HG03139 (cell line): Measurements from ENCODE around the gene LRPAP1.
"Not testable (repeated sequence)": the region's sequence is repeated elsewhere in the genome, so short reads cannot be mapped to it uniquely, and the experiment has no call there.

Experiments
- ATAC-seq: cut with Tn5 transposase; IDR thresholded peaks from one replicate; pipeline ENCODE4 v1.9.1; 2021; ENCODE audit not compliant: unreplicated experiment

LRPAP1 gene

DNA sequence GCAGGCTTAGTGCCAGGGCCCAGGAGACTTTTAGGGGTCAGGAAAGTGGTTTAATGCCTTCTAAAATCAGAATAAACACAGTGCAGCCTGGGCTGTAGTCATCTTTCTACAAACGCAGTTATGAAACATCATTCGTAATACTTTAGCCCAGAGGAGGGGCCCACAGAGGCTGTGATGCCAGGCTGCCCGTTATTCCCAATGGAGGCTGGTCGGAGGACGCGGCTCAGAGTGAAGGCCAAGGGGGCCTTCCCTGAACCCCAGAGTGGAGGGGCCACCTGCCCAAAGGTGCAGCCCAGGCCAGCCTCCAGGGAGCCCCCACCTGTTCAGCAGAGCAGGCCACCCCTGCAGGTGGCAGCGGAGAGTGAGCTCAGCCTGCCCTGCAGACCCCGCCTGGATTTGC is 29.9 kb upstream of the LRPAP1 start:
- not testable (repeated sequence) for ATAC-seq

DNA sequence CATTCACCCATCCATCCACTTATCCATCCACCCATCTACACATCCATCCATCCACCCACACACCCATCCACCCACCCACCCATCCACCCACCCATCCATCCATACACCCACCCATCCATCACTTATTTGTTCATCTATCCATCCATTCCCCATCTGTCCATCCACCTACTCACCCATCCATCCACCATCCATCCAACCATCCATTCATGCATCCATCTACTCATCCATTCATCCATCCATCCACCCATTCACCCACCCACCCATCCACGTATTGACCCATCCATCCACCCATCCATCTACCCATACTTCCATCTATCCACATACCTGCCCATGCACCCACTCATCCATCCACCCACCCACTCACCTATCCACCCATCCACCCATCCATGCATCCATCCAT is 28.2 kb upstream of the LRPAP1 start:
- not testable (repeated sequence) for ATAC-seq

DNA sequence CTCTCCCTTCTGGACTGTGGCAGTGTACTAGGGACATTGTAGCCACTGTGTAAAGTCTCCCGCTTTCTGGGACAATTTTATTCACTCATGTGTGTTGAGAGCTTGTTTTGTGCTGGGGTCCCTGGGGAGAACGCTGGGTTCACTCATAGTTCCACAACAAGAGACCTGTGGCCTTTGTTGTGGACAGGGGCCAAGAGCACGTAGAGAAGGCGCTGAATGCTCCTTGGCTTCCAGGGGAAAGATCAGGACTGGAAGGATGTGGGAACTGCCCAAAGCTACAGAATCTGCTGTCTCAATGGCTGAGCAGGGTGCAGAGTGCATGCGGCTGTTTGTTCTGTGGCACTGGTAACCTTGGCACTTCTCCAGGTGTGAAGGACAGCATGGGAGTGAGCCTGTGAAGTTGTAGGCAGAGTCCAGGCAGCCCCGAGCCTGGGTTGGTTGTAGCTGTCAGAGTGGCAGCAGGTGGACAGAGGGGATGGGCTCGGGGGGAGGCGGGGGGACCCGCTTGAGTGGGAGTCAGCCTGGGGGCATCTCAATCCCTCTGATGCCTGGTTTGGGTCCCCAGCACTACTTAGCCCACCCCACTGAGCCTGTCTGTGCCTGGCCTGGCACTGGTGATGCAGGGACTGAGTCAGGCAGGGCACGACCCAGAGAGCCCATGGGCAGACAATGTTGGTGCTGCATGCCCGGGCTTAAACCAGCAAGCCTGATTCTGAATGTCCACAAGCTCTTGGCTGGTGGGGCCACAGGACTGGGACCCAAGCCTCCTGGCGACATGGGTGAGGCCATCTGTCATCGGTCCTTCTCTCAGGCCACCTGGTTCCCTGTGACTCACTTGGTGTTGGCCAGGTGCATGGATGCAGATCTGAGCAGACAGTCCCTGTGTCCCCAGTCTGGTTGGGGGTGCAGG is 27.4 kb upstream of the LRPAP1 start:
- ATAC-seq, result not testable (repeated sequence)

DNA sequence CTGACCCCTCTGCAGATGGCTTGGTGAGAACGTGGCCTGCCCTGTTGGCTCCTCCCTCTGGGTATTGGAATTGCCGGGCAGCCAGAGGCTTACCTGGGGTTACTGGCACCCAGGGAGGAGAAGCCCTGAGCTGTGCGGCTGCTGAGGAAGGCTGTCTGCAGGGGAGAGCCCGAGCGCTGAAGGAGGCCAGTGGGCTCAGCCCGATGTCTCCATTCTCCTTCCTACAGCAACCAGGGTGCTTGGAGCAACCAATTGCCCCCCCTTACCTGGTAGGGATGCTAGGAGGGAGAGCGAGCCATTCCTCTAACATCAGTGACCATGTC is 26.3 kb upstream of the LRPAP1 start:
- ATAC-seq, result not testable (repeated sequence)

DNA sequence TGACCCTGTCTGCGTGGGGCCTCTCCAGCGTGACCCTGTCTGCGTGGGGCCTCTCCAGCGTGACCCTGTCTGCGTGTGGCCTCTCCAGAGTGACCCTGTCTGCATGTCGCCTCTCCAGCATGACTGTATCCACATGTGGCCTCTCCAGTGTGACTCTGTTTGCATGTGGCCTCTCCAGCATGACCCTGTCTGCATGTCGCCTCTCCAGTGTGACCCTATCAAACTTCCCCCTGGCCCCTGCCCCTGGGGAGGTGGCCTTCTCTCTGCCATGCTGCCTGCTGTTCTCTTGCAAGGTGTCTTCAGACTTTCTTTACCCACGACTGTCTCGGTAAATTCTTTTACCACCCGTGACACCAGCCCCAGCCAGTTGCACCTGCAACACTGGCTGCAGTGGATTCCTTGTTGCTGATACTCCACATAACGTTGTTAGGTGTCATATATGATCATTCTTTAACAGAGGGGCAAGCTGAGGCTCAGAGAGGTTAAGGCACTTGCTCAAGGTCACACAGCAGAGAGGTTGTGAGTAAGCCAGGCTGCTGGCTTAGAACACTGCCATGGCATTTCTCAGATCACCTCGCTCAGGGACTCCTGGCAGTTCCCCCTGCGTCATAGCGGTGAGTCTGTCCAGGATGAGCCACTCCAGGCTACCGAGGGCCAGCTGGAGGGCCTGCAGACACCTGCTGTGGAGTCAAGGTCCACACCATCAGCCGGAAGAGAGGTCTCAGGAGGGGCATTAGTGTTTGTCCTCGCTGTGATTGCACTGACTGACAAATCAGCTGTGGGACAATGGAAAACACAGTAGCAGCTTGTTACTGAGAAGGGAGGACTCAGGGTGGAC is 25.7 kb upstream of the LRPAP1 start:
- not testable (repeated sequence) for ATAC-seq

DNA sequence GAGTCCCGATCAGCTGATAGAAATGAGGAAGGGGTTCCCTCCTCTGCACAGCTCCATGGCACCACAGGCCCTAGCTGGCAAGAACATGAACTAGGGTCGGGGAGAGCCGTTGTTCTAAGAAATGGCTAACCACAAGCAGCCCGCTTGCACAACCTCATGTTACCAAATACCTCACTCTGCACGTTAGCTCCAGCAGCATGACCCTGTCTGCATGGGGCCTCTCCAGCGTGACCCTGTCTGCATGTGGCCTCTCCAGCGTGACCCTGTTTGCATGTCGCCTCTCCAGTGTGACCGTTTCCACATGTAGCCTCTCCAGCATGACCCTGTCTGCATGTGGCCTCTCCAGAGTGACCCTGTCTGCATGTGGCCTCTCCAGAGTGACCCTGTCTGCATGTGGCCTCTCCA is 24.9 kb upstream of the LRPAP1 start:
- ATAC-seq, result not testable (repeated sequence)

DNA sequence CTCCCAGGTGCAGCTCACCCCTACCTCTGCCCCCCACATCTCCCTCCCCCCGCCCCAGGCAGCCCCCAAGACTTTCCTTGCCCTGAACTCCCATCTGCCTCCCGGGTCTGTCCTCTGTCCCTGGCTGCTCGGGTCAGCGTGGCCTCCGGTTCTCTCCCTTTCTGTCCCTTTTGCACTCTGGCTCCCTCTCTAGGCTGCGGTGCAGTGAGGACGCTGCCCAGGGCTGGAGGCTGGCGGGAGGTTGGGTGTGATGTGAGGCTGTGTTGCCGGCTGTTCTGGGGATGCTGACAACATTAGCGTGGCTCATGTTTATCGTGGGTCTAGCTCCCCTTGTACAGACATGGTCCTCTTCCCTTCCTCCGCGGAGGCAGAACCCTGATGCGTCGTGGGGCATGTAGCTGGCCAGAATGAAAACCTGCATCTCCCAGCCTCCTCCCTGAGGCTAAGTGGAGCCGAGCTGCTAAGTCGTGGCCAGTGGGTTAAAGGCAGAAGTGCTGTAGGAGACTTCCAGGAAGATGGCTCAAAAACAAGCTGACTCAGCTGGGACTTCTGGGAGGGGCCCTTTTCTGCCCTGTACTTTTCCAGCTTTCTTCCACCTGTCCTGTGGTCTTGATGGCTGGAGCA is 24.1 kb upstream of the LRPAP1 start:
- ATAC-seq, result not testable (repeated sequence)

DNA sequence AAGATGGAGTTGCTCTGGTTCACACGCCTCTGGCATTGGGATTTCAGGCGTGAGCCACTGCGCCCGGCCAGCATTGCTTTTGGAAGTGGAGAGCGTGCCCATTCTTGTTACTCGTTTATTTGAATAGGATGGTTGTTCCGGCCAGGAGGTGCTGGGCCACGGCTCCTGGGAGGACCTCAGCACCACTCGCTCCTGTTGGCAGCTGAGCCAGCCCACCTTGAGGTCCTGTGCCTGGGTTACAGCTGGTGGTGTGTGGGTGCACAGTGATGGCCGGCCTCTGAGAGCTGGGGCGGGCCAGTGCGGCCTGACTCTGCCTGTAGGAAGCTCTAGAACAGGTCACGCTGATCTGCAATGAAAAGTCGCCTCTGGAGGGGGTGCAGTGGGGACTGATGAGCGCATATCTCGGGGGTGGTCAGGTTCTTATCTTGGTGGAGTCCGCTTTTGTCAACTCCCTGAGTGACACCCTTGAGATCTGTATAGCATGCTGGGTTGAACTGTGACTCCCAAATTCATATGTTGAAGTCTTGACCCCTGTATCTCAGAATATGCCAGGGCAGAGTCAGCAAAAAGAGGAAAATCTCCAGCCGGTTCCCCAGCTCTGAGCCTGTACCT is 23.3 kb upstream of the LRPAP1 start:
- not testable (repeated sequence) for ATAC-seq

DNA sequence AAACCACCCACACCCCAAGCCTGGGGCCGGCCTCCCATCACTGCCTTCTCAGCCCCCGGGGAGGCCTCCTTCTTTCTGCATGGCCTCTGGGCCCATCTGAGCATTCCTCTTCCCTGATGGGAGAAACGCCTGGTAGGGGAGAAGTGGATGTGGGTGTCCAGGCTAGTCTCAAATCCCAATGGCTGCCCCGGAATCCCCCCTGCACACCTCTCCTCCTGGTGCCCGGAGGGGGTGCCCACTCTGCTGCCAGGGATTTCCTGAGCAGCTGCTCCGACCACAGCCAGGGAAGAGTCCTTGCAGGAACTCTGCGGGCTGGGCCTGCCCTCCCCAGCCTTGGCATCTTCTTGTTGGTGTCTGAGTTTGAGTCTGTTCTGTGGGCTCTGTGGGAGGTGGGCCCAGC is 19.1 kb upstream of the LRPAP1 start:
- not testable (repeated sequence) for ATAC-seq

DNA sequence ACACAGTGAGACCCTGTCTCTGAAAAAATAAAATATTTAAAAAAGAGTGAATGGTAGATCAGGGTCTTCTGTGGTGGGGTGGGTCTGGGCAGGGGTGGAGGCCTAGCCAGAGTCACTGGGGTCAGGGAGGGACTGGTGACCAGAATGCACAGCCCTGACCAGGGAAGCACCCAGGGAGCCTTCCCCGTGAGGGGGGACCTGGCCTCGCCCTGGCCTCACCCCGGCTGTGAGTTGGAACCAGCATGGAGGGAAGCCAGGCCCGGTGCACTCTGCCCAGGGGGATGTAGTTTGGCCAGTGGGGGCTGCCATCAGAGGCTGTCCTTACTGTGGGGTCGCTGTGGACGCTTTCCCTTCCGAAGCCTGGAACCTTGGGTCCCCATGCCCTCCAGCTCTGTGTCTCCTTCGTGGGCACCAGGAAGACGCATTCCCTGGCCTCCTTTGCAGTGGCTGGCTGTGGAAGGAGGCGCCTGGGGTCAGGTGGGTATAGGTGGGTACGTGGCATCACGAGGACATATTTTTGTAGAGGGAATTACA is 18.6 kb upstream of the LRPAP1 start:
- not testable (repeated sequence) for ATAC-seq

DNA sequence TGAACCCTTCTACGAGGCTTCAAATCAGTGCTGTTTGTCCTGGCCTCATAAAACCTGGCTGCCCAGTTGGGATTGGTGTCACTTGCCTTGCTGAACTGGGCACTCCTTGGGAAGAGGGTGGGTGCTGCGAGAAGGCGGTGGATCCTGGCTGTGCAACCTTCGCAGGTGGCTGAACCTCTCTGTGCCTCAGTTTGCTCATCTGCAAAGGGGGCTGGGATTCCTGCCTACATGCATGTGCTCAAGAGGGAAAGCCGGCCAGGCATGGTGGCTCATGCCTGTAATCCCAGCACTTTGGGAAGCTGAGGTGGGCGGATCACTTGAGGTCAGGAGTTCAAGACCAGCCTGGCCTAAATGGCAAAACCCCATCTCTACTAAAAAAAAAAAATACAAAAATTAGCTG is 17.8 kb upstream of the LRPAP1 start:
- not testable (repeated sequence) for ATAC-seq

DNA sequence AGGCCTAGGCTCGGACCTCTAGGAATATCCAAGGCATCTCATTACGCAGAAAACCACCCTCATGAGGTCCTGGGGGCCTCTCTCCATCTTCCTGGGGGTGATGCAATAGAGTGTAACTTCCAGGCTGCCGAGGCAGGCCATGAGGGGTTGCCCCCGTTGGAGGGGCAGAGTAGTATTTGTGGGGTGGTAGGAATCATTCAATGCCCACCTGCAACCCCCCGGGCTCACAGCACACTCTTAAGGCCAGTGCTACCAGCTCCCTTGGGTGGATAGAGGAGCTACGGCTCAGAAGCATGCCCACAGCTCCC is 17.4 kb upstream of the LRPAP1 start:
- not testable (repeated sequence) for ATAC-seq

DNA sequence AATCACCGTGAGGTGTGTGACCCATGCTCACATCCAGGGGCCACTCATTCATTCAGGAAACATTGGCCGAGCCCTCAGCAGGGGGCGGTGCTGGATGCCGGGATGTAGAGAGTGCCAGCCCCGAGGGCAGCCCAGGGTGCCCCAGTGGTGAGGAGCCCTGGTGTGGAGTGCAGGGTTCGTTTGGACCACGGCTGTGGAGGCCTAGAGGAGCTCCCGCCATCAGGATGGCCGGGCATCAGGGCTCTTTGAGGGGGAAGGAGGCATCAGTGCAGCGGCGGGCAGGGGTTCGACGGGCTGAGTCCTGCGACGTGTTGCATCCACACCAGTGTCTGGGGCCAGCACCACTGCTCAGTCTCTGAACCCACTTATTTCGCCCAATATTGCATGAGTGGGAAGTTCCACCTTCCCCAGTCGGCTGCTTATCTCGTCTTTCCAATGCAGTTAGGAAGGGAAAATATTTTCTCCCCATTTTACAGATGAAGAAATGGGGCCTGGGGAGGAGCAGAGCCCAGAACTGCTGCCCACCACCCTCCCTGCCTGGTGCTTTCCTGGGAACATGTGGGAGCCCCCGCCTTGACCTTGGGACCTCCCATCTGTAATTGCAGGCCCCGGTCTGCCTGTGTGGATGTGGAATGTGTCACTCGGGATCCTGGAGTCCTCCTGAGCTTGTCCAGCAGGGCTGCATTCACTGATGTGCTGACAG is 16.9 kb upstream of the LRPAP1 start:
- not testable (repeated sequence) for ATAC-seq

DNA sequence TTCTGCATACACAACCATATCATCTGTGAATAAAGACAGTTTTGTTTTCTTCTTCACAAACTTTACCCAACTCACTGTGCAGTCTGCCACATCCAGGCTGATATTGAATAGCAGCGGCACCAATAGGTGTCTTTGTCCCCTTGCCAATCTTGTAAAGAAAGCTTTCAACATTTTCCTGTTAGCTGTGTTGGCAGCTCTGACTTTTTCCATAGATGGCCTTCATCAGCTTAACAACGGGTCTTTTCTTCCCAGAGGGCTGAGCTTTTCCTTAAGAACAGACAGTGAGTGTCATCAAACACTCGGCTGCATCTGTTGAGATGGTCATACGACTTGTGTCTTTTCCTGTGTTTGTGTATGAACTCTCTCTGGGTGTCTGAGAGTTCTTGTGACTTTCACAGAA is 14.5 kb upstream of the LRPAP1 start:
- ATAC-seq, result not testable (repeated sequence)

DNA sequence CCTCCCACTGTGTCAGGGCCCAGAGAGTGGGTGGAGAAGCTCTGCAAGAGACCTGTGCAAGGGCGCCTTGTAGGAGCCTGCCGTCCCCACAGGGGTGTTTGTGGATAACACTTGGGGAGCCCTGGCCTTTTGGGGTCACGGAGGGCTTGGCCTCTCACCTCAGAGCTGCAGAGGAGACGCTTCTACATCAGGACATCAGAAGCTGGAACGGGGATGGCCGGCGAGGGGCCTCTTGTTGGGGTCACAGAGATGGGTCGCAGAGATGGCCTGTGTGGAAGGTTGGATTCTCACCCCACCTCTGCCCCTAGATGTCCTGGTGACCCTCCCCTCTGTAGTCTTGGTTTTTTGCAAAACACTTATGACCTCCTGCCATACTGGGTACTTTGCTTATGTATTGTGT is 13.1 kb upstream of the LRPAP1 start:
- not testable (repeated sequence) for ATAC-seq

DNA sequence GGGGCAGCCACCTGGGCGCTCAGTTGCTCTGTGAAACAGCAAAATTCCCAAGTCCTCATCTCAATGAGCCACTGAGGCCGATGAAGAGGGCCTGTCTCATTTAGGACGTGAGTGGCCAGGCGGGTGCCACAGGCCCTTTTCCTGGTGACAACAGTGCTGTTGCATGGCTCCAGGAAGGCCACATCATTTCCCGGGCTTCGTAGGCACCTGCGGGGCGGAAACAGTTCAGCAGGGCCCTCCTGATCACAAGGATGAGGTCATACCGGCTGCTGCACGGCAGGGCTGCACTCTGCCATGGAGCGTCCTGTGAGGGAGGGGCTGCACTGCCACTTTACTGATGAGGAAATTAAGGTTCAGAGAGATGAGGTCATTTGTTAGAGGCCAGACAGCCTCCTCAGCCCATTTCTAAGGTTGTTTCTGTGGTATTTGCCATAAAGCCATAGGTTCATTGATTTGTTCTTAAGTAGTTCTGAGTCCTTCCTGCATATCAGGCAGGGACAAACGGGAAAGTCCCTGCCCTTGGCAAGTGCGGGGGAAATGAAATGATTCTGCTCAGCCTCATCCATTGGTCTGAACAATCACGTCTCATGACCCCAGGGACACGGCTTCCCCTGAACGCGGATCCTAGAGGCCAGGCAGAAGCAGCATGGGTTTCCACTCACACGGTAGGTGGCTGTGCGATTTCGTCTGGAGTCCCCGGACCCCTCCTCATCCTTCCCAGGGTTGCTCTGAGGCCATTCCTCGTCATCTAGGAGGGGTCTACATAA is 12.2 kb upstream of the LRPAP1 start:
- not testable (repeated sequence) for ATAC-seq

DNA sequence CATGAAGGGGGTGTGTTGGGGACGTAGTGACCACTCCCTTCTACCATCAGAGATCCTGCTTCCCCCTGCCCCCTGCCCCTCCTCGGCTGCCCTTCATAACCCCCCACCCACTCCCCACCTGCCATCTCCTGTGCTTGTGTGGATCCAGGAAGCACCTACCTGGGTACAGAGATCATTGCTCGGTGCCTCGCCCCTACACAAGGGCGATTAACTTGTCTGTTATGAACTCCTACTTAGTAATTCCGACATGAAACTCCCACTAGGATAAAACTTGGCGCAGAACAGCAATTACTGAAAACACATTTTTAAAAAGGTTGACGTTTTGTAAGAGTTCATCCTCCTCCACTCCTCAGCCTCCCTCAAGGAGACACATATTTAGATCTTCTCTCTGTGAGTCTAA is 11.2 kb upstream of the LRPAP1 start:
- ATAC-seq, result not testable (repeated sequence)

DNA sequence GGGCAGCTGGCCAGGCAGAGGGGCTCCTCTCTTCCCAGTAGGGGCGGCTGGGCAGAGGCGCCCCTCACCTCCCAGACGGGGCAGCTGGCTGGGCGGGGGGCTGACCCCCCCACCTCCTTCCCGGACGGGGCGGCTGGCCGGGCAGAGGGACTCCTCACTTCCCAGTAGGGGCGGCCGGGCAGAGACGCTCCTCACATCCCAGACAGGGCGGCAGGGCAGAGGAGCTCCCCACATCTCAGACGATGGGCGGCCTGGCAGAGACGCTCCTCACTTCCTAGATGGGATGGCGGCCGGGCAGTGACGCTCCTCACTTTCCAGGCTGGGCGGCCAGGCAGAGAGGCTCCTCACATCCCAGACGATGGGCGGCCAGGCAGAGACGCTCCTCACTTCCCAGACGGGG is 6.7 kb upstream of the LRPAP1 start:
- ATAC-seq, result not testable (repeated sequence)

DNA sequence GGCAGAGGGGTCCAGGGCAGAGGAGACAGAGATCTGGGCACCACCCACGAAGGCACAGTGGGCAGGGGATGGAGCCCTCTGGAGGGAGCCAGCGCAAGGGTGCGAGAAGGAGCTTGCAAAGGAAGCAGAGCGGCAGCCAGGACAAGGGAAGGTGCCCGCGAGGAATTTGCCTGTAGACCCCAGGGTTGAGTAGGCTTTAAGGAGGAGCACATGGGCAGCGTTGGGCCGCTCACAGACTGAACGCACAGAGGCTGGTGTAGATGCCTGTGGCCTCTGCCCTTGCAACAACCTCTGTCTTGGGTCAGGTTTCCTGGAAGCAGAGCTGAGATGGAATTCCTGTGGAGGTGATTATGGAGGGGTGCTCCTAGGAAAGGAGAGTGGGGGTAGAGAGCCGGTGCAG is 3.6 kb upstream of the LRPAP1 start:
- ATAC-seq, result not testable (repeated sequence)

DNA sequence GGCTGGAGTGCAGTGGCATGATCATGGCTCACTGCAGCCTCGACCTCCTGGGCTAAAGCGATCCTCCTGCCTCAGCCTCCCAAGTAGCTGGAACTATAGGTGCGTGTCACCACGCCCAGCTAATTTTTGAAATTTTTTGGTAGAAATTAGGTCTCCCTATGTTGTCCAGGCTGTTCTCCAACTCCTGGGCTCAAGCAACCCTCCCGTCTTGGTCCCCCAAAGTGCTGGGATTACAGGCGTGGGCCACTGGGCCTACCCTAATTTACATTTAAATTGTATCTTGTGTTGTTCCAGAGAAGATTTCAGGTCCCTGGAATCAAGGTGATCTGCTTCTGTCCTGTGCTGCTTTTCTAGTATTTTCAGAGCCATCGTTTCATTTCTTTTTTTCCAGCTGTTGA is 1.2 kb upstream of the LRPAP1 start:
- no peak for ATAC-seq
